NT2/D1 (cell line): ENCODE results near the gene TBCB.

Experiments
- SUZ12 ChIP-seq: IDR thresholded peaks from 2 replicates; pipeline ENCODE4 v1.6.1; 2011; ENCODE audit not compliant: insufficient read length, insufficient read depth; ENCODE audit errors: extremely low read depth
- YY1 ChIP-seq: IDR thresholded peaks from 2 replicates; pipeline ENCODE4 v1.6.1; 2011; ENCODE audit not compliant: insufficient read length, insufficient read depth

GRCh38 chr19:36141039-36141927 is 26.0 kb downstream of the TBCB start:
- no peak for TF ChIP-seq SUZ12
- no peak for TF ChIP-seq YY1
